GM10266 (cell line): ENCODE data around the gene RBBP6.
"Not testable (repeated sequence)": the region's sequence is repeated elsewhere in the genome, so short reads cannot be mapped to it uniquely, and the experiment has no call there.

Experiments used
- DNase-seq: peaks from one replicate; pipeline ENCODE4 v3.0.0; 2012; ENCODE audit errors: extremely low spot score
- TF ChIP-seq, protein P1 (sequence below): IDR thresholded peaks from 2 replicates; pipeline ENCODE4 v1.5.1; 2012; ENCODE audit warnings: mild to moderate bottlenecking, low read depth; ENCODE audit not compliant: control insufficient read depth, insufficient read depth; ENCODE audit errors: missing control alignments

The RBBP6 gene

DNA sequence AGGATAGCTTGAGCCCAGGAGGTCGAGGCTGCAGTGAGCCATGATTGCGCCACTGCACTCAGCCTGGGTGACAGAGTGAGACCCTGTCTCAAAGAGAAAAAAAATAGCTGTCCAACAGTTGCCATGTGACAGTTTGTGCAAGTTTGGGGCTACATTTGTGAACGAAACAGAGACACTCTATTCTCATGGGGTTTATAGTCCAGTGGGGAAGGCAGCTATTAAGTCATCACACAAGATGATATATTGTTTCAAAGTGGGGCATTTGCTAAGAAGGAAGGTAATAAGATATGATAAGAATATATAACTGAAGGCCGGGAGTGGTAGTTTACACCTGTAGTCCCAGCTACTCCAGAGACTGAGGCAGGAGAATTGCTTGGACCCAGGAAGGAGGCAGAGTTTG lies 73.3 kb downstream of the RBBP6 start:
- TF ChIP-seq, protein P1, sequence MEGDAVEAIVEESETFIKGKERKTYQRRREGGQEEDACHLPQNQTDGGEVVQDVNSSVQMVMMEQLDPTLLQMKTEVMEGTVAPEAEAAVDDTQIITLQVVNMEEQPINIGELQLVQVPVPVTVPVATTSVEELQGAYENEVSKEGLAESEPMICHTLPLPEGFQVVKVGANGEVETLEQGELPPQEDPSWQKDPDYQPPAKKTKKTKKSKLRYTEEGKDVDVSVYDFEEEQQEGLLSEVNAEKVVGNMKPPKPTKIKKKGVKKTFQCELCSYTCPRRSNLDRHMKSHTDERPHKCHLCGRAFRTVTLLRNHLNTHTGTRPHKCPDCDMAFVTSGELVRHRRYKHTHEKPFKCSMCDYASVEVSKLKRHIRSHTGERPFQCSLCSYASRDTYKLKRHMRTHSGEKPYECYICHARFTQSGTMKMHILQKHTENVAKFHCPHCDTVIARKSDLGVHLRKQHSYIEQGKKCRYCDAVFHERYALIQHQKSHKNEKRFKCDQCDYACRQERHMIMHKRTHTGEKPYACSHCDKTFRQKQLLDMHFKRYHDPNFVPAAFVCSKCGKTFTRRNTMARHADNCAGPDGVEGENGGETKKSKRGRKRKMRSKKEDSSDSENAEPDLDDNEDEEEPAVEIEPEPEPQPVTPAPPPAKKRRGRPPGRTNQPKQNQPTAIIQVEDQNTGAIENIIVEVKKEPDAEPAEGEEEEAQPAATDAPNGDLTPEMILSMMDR = no peak
- DNase-seq = no peak

- not testable (repeated sequence) for DNase-seq
Measured at GRCh38 chr16:24613267-24613666, 73.9 kb downstream of the RBBP6 start.

- TF ChIP-seq, protein P1 = no peak
- DNase-seq = no peak
Measured at GRCh38 chr16:24617502-24617901, 78.1 kb downstream of the RBBP6 start.
